ENCODE measurements around the gene DEXI. TPM values are rescaled to one million over a fixed set of nuclear protein-coding genes. Genes with fewer than 3 reads are reported as not detected.

DEXI gene
- 10 to 100 TPM; 31.5 to 32.0 TPM for total RNA-seq
- polyA plus RNA-seq (2013, experiment 1 of 2), result 33.2 TPM
- 31.2 TPM for polyA plus RNA-seq (2013, experiment 2 of 2)
- long read RNA-seq, experiment 1, transcript DEXI-201 (2 exons, 1,561 nt), result major isoform, 20 of 21 reads
- long read RNA-seq, experiment 1, partial matches to known transcripts, result 0 of 21 reads
- long read RNA-seq, experiment 1, other reads (novel, unspliced or antisense), result 1 of 21 reads
- long read RNA-seq, experiment 2, full-length matches to known transcripts, result 41 of 41 reads
- long read RNA-seq, experiment 2, partial matches to known transcripts, result 0 of 41 reads
- long read RNA-seq, experiment 2, other reads (novel, unspliced or antisense), result 0 of 41 reads
- long read RNA-seq, experiment 3, full-length matches to known transcripts, result 8 of 8 reads
- long read RNA-seq, experiment 3, partial matches to known transcripts, result 0 of 8 reads
- long read RNA-seq, experiment 3, other reads (novel, unspliced or antisense), result 0 of 8 reads
- long read RNA-seq, experiment 4, partial matches to known transcripts, result 0 of 2 reads
- long read RNA-seq, experiment 4, other reads (novel, unspliced or antisense), result 0 of 2 reads

GRCh38 chr16:10942352-10943063, at the start of gene DEXI:
TSS of gene DEXI (minus strand) at chr16:10942468. CDS start at chr16:10942005, 463 bp downstream.
- peak; percentile 97 for DNase-seq
- H3K4me1 Mint-ChIP-seq, result peaks cover 51% of the 10 kb centered on the region
- peak within 1 kb of the TSS; percentile 68 for H3K27ac Mint-ChIP-seq
- Histone ChIP-seq H3K9ac (ENCODE audit: extremely low read depth, low read length, poor library complexity, severe bottlenecking) (peak within 1 kb of the TSS; percentile 47), H3K4me1 (ENCODE audit: control insufficient read depth, insufficient read depth, low read length) (peaks cover 23% of the 10 kb centered on the region), H3K36me3 (ENCODE audit: control insufficient read depth, insufficient read depth, low read length) (peaks cover 9% of the 10 kb centered on the region), H3K4me3 (ENCODE audit: low read length) (peak within 1 kb of the TSS; percentile 86), H3K9me3 (ENCODE audit: control insufficient read depth, low read length) (no peaks in the 10 kb centered on the region), H3K27ac (ENCODE audit: low read depth, low read length) (no peak within 1 kb of the TSS), H3K27me3 (ENCODE audit: control insufficient read depth, insufficient read depth, low read length, poor library complexity, severe bottlenecking) (no peaks in the 10 kb centered on the region)
- peak within 1 kb of the TSS; percentile 87 for H3K4me3 Mint-ChIP-seq
- peaks cover 10% of the 10 kb centered on the region for H3K36me3 Mint-ChIP-seq (ENCODE audit: low read depth)
- no peaks in the 10 kb centered on the region for H3K27me3 Mint-ChIP-seq (ENCODE audit: insufficient read depth)
- 4 to 7% methylated on average over 33 to 55 of the region's 55 CpGs for WGBS, 2 experiments (ENCODE audit: insufficient coverage in 1 of 2, insufficient read length in 1 of 2)
- peak; percentile 18 for TF ChIP-seq CTCF (conservative IDR thresholded peaks at IDR 0.05)
- H3K9me3 Mint-ChIP-seq, result no peaks in the 10 kb centered on the region

- Mint-ChIP-seq H3K27me3 (ENCODE audit: insufficient read depth) (no peaks in the 10 kb centered on the region), H3K4me1 (no peaks in the 10 kb centered on the region), H3K36me3 (ENCODE audit: low read depth) (peaks cover 51% of the 10 kb centered on the region), H3K4me3 (no peak overlapping the region), H3K27ac (no peak overlapping the region), H3K9me3 (no peaks in the 10 kb centered on the region)
- no peak overlapping the region for H3K4me3 ChIP-seq (ENCODE audit: low read length)
- TF ChIP-seq CTCF (conservative IDR thresholded peaks at IDR 0.05), result no peak
- no peaks in the 10 kb centered on the region for H3K27me3 ChIP-seq (ENCODE audit: control insufficient read depth, insufficient read depth, low read length, poor library complexity, severe bottlenecking)
- H3K9me3 ChIP-seq (ENCODE audit: control insufficient read depth, low read length), result no peaks in the 10 kb centered on the region
- H3K36me3 ChIP-seq (ENCODE audit: control insufficient read depth, insufficient read depth, low read length), result peaks cover 43% of the 10 kb centered on the region
- DNase-seq, result no peak
- no peaks in the 10 kb centered on the region for H3K4me1 ChIP-seq (ENCODE audit: control insufficient read depth, insufficient read depth, low read length)
- H3K27ac ChIP-seq (ENCODE audit: low read depth, low read length), result no peak overlapping the region
- WGBS, 2 experiments (ENCODE audit: insufficient coverage in 1 of 2, insufficient read length in 1 of 2), result 96 to 97% methylated on average over 5 of the region's 5 CpGs
- H3K9ac ChIP-seq (ENCODE audit: extremely low read depth, low read length, poor library complexity, severe bottlenecking), result no peak overlapping the region
Measured at GRCh38 chr16:10990378-10990777, 48.1 kb upstream of the DEXI start.

- H3K36me3 ChIP-seq (ENCODE audit: control insufficient read depth, insufficient read depth, low read length), result peaks cover 39% of the 10 kb centered on the region
- H3K27me3 ChIP-seq (ENCODE audit: control insufficient read depth, insufficient read depth, low read length, poor library complexity, severe bottlenecking), result no peaks in the 10 kb centered on the region
- no peak for TF ChIP-seq CTCF (conservative IDR thresholded peaks at IDR 0.05)
- H3K9me3 ChIP-seq (ENCODE audit: control insufficient read depth, low read length), result no peaks in the 10 kb centered on the region
- Mint-ChIP-seq H3K27me3 (ENCODE audit: insufficient read depth) (no peaks in the 10 kb centered on the region), H3K36me3 (ENCODE audit: low read depth) (peaks cover 52% of the 10 kb centered on the region), H3K4me3 (no peak overlapping the region), H3K4me1 (no peaks in the 10 kb centered on the region), H3K27ac (no peak overlapping the region), H3K9me3 (no peaks in the 10 kb centered on the region)
- no peak overlapping the region for H3K27ac ChIP-seq (ENCODE audit: low read depth, low read length)
- DNase-seq, result no peak
- no peak overlapping the region for H3K4me3 ChIP-seq (ENCODE audit: low read length)
- H3K9ac ChIP-seq (ENCODE audit: extremely low read depth, low read length, poor library complexity, severe bottlenecking), result no peak overlapping the region
- WGBS, 2 experiments (ENCODE audit: insufficient coverage in 1 of 2, insufficient read length in 1 of 2), result 84 to 91% methylated on average over 5 to 6 of the region's 6 CpGs
- no peaks in the 10 kb centered on the region for H3K4me1 ChIP-seq (ENCODE audit: control insufficient read depth, insufficient read depth, low read length)
Measured at GRCh38 chr16:10989559-10989958, 47.3 kb upstream of the DEXI start.

Data from endodermal cell (in vitro differentiated cells).